Raji (cell line): ENCODE data around the gene EEF1AKMT3.

Experiments used
- POLR2A ChIP-seq: IDR thresholded peaks from 2 replicates; pipeline ENCODE4 v1.6.1; 2011; ENCODE audit warnings: low read depth, low read length, control low read depth; ENCODE audit not compliant: insufficient read depth

Gene EEF1AKMT3

GRCh38 chr12:57806677-57807076, 34.3 kb downstream of the EEF1AKMT3 start:
- no peak for TF ChIP-seq POLR2A

- no peak for TF ChIP-seq POLR2A
Measured at GRCh38 chr12:57807285-57807684, 34.9 kb downstream of the EEF1AKMT3 start.

DNA sequence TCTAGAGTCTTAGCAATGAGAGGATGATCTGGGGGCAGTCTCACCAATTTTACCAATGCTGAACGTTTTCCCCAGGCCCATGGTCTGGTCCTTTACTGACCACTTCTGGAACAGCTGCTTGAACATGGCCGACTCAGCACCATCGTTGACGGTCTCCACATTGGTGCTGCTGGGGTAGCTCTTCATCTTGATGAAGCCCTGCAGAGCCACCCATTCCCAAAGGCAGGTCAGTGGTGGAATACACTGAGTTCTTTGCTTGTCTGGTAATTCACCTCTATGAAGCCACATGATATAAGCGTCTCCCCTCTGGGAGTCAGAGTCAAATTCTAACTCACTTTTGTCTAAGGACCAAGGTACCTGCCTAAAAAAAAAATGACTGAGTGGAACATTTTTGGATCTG, 35.9 kb downstream of the EEF1AKMT3 start:
- no peak for TF ChIP-seq POLR2A

DNA sequence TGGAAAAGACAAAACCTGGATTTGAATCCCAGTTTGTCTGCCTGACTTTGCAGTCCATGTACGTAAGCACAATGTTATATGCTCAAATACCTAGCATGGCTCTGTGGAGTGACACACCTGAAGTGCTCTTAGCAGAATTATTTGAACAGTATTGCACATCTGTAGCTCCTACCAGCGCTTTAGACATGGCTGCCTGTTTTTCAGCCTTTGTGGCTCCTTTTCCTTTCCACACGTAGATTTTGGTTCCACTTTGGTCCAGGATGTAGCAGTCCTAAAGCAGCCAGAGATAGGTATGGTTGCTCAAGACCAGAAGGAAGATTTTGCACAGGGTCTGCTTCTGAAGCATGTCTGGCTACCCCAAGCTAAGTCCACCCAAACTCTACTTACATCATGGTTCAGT, 37.0 kb downstream of the EEF1AKMT3 start:
- TF ChIP-seq POLR2A = no peak

GRCh38 chr12:57810450-57810849, 38.0 kb downstream of the EEF1AKMT3 start:
- no peak for TF ChIP-seq POLR2A

DNA sequence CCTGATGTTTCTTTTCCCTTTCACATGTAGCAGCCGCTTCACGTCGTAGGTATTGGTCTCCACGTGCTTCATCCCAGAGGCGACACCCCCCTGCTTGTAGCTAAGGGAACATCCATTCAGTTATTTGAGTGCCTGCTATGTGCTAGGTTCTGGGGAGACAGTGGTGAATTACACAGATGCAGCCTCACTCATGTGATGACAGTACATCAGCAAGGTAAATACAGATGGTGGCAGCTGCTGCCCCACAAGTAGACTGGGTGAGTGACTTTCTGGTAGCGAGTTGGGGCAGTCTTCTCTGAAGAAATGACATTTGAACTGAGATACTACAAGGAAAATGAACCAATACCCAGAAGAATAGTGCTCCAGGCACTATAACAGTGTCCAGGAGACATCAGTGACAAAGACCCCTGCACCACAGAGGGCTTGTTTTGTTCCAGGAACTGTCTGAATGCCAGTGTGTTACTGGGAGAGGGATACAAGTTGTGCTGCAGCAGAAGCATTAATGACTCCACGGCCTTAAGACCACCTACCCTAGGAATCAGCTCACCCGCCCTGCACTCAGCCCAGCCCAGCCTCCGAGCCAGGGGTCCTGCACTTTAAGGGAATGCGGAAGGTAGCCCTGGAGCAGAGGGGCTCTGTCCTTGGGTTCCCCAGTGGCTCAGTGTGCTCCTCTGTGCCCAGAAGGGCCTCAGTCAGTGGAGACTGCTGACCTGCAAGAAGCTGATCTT, 38.8 kb downstream of the EEF1AKMT3 start:
- no peak for TF ChIP-seq POLR2A

DNA sequence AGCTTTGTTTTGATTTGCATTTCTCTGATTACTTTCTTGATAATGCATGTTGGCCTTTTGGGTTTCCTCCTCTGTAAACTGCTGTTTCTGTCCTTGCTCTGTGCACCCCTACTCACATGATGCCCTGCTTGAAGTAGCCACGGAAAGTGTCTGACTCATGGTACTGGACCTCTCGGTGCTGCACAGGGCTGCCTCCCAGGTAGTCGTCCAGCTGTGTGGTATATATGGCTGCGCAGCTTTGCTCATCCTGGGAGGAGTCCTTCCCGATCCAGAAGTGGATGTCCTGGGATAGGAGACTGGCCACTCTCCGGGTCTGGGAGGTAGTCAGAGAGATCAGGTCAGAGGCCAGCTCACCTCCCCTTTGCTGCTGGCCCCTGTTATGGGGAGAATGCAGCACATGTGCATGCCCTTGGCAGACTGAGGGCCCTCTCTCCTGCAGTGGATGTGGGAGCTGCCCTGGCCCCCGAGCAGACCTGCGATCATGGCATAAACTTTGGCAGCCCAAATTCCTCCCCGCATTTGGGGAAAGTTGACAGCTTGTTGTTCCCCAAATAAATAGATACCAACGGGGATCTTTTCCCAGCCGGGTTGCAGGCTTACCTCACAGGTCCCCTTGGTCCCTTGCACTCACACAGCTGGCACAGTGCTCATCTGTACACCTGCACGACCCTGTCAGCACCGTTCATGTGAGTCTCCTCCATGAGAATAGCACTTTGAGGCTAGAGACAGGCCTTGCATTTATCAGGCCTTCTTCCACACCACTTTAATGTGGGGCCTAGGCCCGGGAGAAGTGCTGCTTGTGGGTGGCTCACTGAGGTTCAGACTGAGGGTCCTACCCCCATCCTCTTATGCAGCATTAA, 40.9 kb downstream of the EEF1AKMT3 start:
- no peak for TF ChIP-seq POLR2A

GRCh38 chr12:57813971-57814772, 41.8 kb downstream of the EEF1AKMT3 start:
- TF ChIP-seq POLR2A = no peak

- no peak for TF ChIP-seq POLR2A
Measured at GRCh38 chr12:57815177-57816000, 43.0 kb downstream of the EEF1AKMT3 start.

DNA sequence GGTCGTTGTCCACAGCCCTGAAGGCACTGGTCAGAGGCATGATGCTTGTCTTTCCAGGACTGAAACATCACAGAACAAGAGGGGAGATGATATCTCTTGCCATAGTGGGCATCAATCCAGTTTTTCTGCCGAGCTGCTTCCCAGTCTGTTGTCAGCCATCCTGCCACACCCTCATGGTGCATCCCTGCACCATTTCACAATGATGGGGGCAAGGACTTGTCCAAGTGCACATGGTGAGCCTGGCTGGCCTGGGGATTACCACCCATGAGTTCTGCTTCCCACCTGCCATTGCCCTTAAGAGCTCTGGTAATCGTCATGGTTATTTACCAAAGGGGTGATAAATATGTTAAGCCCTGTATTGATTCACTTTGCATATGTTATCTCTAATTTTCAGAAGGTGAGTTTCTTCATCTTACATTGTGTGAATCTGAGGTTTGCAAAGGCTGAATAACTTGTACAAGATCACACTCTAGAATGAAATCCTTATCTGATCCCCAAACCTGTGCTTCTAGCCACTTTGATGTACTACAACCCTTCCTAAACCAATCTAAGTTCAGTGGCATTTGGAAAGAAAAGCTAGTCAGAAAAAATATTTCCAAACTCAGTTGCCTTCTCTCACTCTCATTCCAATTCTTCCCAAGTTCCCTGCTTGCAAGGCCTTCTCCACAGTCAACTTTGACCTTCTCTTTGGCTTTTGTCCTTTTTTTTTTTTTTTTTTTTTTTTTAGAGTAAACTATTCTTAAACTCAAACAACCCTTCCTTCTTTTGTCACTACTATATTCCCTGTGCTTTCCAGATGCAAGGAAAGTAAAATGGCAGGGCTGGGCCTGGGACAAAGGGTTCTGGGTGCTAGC, 43.8 kb downstream of the EEF1AKMT3 start:
- TF ChIP-seq POLR2A = no peak

GRCh38 chr12:57816855-57817151, 44.4 kb downstream of the EEF1AKMT3 start:
- TF ChIP-seq POLR2A = no peak

GRCh38 chr12:57817261-57817989, 45.0 kb downstream of the EEF1AKMT3 start:
- TF ChIP-seq POLR2A = no peak

DNA sequence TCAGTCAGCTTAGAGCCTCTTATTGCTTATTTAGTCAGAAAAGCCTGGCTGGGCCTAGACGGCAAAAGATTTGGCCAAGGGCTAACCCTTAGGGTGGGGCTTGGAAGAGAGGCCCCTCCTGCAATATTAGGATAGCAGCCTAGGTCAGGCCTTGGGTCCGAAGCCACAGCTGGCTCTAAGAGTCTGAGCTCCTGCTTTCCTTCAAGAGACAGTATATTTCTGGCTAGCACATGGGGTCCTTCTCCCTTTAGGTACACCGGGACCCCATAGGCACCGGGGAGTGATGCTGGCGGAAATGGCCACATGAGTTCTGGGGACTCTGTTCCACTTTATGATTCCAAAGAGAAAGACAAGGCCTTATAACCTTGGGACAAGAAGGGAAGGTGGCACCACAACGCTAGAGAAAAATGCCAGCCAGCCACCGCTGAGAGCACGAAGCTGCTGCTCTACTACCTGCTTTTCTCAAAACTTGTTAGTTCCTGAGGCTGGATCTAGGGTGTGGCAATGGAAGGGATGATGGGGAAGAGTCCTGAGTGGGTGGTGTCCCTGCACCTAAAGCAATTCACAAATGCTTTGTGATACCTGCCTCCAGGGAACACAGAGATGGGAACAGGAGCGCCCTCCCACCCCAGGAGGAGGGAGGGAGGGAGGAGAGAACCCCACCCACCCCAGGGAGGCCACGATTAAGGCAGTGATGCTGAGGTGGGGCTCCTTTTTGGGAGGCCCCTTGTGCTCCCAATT, 49.2 kb downstream of the EEF1AKMT3 start:
- no peak for TF ChIP-seq POLR2A
